ENCODE results near the gene PLEKHM1. TPM values are rescaled to one million over a fixed set of nuclear protein-coding genes. Genes with fewer than 3 reads are reported as not detected.
A peak's percentile ranks its signal among the peaks of the same experiment; 100 is the strongest.

PLEKHM1 gene
- total and polyA plus RNA-seq, 5 experiments from 2014 or later = 12.4 to 92.7 (median 14.7) TPM

- POLR2A ChIA-PET = no interaction called here
- DNase-seq = peak in 1 of 10 donors; percentile 35
- no peak for ATAC-seq
- Mint-ChIP-seq H3K9me3 (no peaks in the 10 kb centered on the region), H3K4me3 (no peak overlapping the region), H3K36me3 (no peaks in the 10 kb centered on the region), H3K27me3 (no peaks in the 10 kb centered on the region), H3K4me1 (peaks cover 13 to 32% (median 24%) of the 10 kb centered on the region in 4 donors), H3K27ac (peak overlapping the region in 2 of 10 donors; percentile 27 to 52)
Observed at GRCh38 chr17:45427181-45427835, 63.2 kb downstream of the PLEKHM1 start.

DNA sequence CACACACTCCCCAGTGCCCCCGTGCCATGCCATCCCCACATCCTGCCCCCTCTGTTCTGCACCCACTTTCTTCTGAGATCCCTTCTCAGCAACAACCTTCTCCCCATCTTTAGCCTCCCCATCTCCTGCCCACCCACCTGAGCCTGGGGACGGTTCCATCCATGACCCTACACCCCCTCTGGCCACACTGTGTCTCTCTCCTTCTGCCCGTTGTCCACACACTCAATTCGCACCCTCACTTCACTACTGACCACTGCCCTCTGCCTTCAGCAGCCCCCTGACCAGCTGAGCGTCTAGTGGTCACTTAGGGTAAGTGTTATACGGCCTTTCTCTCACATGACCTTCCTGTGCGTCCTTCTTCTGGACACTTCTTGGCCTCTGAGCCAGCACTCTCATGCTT lies 64.0 kb downstream of the PLEKHM1 start:
- Mint-ChIP-seq H3K27ac (peak overlapping the region in 1 of 10 donors; percentile 27), H3K4me3 (no peak overlapping the region), H3K36me3 (no peaks in the 10 kb centered on the region), H3K4me1 (peaks cover 13 to 31% (median 24%) of the 10 kb centered on the region in 4 donors), H3K9me3 (no peaks in the 10 kb centered on the region), H3K27me3 (no peaks in the 10 kb centered on the region)
- ATAC-seq (no peak), DNase-seq (peak in 1 of 10 donors; percentile 6)
- POLR2A ChIA-PET = interaction anchor here (0.6 kb wide), 1 partner anchor 122 kb away, joined by 3 read pairs; no protein-coding TSS in a partner anchor

- DNase-seq = no peak
- Mint-ChIP-seq H3K27me3 (no peaks in the 10 kb centered on the region), H3K9me3 (no peaks in the 10 kb centered on the region), H3K4me3 (no peak overlapping the region), H3K36me3 (no peaks in the 10 kb centered on the region), H3K4me1 (peaks cover 10 to 28% (median 21%) of the 10 kb centered on the region in 4 donors), H3K27ac (peak overlapping the region in 1 of 10 donors; percentile 75)
- POLR2A ChIA-PET = interaction anchor here (0.6 kb wide), 1 partner anchor 121 kb away, joined by 3 read pairs; no protein-coding TSS in a partner anchor
- no peak for ATAC-seq
Observed at GRCh38 chr17:45425984-45426413, 64.5 kb downstream of the PLEKHM1 start.

- DNase-seq (peak in 1 of 10 donors; percentile 47), ATAC-seq (no peak)
- H3K9me3 Mint-ChIP-seq = no peaks in the 10 kb centered on the region
- POLR2A ChIA-PET = no interaction called here
- no peaks in the 10 kb centered on the region for H3K27me3 Mint-ChIP-seq
- no peak overlapping the region for H3K4me3 Mint-ChIP-seq
- H3K4me1 Mint-ChIP-seq = peaks cover 9 to 21% (median 15%) of the 10 kb centered on the region in 4 donors
- H3K36me3 Mint-ChIP-seq = no peaks in the 10 kb centered on the region
- no peak overlapping the region for H3K27ac Mint-ChIP-seq
Observed at GRCh38 chr17:45425125-45425983, 65.2 kb downstream of the PLEKHM1 start.

DNA sequence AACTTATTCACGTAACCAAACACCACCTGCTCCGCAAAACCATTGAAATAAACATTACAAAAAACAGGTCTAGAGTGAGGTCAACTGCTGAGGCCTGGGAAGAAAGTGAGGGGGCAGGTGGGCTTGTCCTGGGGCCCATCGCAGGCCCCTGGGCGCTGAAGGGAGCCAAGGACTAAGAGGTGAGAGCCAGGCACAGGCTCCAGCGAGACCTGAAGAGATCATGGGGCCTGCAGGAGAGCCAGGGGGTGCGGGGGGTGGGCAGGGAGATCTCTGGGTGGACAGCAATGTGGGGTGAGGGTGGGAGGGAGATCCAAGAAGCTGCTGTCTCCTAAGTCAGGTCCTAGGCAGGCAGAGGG lies 65.8 kb downstream of the PLEKHM1 start:
- H3K4me1 Mint-ChIP-seq = peaks cover 9 to 19% (median 14%) of the 10 kb centered on the region in 4 donors
- ATAC-seq = no peak
- no peak overlapping the region for H3K4me3 Mint-ChIP-seq
- DNase-seq = peak in 1 of 10 donors; percentile 24
- no peak overlapping the region for H3K27ac Mint-ChIP-seq
- no peaks in the 10 kb centered on the region for H3K9me3 Mint-ChIP-seq
- H3K27me3 Mint-ChIP-seq = no peaks in the 10 kb centered on the region
- no peaks in the 10 kb centered on the region for H3K36me3 Mint-ChIP-seq
- POLR2A ChIA-PET = no interaction called here

DNA sequence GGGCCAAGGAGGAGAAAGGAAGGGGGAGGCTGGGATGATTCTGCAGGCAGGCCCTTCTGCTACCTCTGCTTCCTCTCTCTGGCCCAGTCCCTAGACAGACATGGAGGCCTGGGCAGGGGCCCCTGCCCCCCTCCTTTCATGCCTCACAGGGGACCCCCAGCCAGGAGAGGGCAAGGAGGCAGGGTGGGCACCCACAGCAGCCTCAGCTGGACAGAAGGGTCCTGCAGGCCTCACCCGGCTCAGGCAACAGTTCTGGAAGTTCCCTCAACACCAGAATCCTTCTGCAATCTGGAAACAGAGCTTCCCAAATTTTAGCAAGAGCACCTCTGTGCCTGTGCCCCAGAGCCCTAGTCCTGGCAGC lies 66.6 kb downstream of the PLEKHM1 start:
- POLR2A ChIA-PET = no interaction called here
- no peaks in the 10 kb centered on the region for H3K36me3 Mint-ChIP-seq
- peak in 1 of 10 donors; percentile 21 for DNase-seq

DNA sequence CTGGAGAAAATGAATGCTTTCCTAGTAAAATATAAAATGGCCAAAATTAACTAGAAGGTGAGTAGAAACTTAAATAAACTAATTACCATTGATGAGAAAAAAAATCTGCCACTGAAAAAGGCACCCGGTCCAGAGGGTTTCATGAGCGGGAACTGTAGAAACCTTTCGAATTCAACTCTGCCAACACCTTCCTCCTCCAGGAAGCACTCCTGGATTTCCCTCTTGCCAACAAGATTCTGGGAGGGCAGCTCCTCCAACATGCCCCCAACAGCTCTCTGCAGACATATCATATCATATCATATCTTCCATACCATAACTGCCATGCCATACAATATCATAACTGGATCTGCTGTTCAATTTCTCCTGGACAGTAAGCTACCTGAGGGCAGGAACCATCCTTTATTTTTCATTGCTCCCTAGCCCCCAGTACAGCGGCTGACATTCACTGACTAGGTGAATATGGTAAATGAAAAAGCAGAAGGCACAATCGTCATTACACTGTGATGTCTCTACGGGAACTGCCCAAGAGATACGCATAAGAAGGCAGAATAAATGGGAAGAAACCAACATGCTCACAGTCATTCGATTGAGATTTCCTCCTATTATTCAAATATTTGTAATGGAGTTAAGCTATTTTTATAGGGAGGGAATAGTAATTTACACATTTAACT lies 67.1 kb downstream of the PLEKHM1 start:
- DNase-seq (no peak), ATAC-seq (no peak)
- POLR2A ChIA-PET = no interaction called here
- Mint-ChIP-seq H3K4me1 (peaks cover 6 to 10% (median 9%) of the 10 kb centered on the region in 4 donors), H3K4me3 (no peak overlapping the region), H3K36me3 (no peaks in the 10 kb centered on the region), H3K27me3 (no peaks in the 10 kb centered on the region), H3K9me3 (no peaks in the 10 kb centered on the region), H3K27ac (no peak overlapping the region)

More for the DNA sequence above, 66.6 kb downstream of the PLEKHM1 start:
- Mint-ChIP-seq H3K9me3 (no peaks in the 10 kb centered on the region), H3K27ac (no peak overlapping the region), H3K4me1 (peaks cover 9 to 16% (median 12%) of the 10 kb centered on the region in 4 donors), H3K27me3 (no peaks in the 10 kb centered on the region), H3K4me3 (no peak overlapping the region)
- ATAC-seq = no peak

- Mint-ChIP-seq H3K9me3 (no peaks in the 10 kb centered on the region), H3K4me1 (peaks cover 15 to 45% (median 26%) of the 10 kb centered on the region in 4 donors), H3K27me3 (no peaks in the 10 kb centered on the region), H3K36me3 (peaks cover 0 to 2% (median 0%) of the 10 kb centered on the region in 3 donors), H3K27ac (peak overlapping the region in 6 of 10 donors; percentile 18 to 83 (median 64)), H3K4me3 (peak overlapping the region in 1 of 10 donors; percentile 46)
- POLR2A ChIA-PET = interaction anchor here (0.6 kb wide), 1 partner anchor 293 kb away, joined by 4 read pairs; no protein-coding TSS in a partner anchor
- ATAC-seq (no peak), DNase-seq (peak in 1 of 10 donors; percentile 19)
Observed at GRCh38 chr17:45414990-45415881, 75.3 kb downstream of the PLEKHM1 start.

- peaks cover 0 to 2% (median 0%) of the 10 kb centered on the region in 3 donors for H3K36me3 Mint-ChIP-seq
- POLR2A ChIA-PET = no interaction called here
- H3K9me3 Mint-ChIP-seq = no peaks in the 10 kb centered on the region
- peaks cover 24 to 60% (median 36%) of the 10 kb centered on the region in 4 donors for H3K4me1 Mint-ChIP-seq
- peak overlapping the region in 2 of 10 donors; percentile 13 to 47 for H3K27ac Mint-ChIP-seq
- ATAC-seq (no peak), DNase-seq (peak in 1 of 10 donors; percentile 58)
- H3K27me3 Mint-ChIP-seq = no peaks in the 10 kb centered on the region
- H3K4me3 Mint-ChIP-seq = no peak overlapping the region
Observed at GRCh38 chr17:45413498-45413923, 77.0 kb downstream of the PLEKHM1 start.

GRCh38 chr17:45411348-45412105 lies 79.0 kb downstream of the PLEKHM1 start:
- Mint-ChIP-seq H3K9me3 (no peaks in the 10 kb centered on the region), H3K27ac (peak overlapping the region; percentile 94 to 100 (median 99)), H3K36me3 (peaks cover 0 to 10% (median 2%) of the 10 kb centered on the region in 3 donors), H3K4me1 (peaks cover 35 to 80% (median 53%) of the 10 kb centered on the region in 4 donors), H3K27me3 (no peaks in the 10 kb centered on the region), H3K4me3 (peak overlapping the region; percentile 96 to 100 (median 99))
- ATAC-seq = no peak
- DNase-seq = peak in 1 of 10 donors; percentile 54
- POLR2A ChIA-PET = interaction anchor here (0.7 to 1.5 kb wide), 4 partner anchors 12 to 190 kb away, joined by 3 read pairs; partner anchors contain the start of genes FMNL1 and PLEKHM1

Measured in naive thymus-derived CD8-positive, alpha-beta T cell (primary cell).